ENCODE measurements around the gene LHX2. TPM values are rescaled to one million over a fixed set of nuclear protein-coding genes. Genes with fewer than 3 reads are reported as not detected.

The LHX2 gene
- total RNA-seq, 1 experiment from 2014 or later, result not detected

DNA sequence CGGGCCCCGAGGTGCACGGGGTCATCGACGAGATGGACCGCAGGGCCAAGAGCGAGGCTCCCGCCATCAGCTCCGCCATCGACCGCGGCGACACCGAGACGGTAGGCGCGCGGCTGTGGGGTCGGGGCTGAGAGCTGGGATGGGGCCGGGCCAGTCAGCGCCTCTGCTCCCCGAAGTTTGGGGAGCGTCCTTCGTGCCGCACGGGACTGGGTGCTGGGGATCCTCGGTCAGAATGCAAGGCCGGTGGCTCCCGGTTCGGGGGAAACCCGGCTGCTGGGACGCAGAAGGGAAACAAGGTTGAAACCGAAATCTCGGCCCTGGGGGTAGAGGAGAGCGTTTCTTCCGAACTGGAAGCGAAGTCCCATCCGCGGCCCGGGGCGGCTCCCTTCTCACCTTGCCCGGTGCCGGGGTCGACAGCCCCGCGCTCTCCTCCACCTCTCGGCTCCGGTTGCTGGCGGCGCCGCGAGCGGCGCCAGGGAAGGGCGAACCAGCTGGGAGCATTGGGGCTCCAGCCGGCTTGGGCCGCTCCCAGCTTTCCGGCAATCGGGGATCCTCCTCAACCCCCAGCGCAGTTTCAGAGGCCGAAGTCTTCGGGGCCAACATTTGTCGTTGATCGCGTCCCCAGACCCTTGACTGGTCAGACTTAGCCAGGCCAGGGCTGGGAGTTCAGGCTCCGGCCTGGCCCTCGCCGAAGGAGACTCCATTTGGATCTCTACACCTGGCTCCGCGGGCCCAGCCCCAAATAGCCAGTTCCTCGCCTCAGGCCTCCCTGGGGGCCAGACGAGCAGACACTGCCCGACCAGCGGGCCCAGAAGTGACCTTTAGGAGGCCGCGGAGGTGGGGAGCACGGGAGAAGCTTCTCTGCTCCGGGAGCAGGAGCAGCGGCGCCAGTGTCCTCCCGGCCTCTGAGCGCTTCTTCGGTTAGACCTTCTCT is 1.1 kb downstream of the LHX2 start:
- Mint-ChIP-seq H3K4me1 (peaks cover 33 to 56% of the 10 kb centered on the region in 2 experiments), H3K27me3 (ENCODE audit: low read depth) (peaks cover 98% of the 10 kb centered on the region), H3K36me3 (ENCODE audit: insufficient read depth in 1 of 3, low read depth in 3 of 3) (no peaks in the 10 kb centered on the region; a peak in 3 of 7 replicates), H3K27ac (no peak overlapping the region), H3K9me3 (peaks cover 2 to 4% of the 10 kb centered on the region in 2 experiments; a peak in 1 of 5 replicates), H3K4me3 (peak overlapping the region in 1 of 2 experiments; percentile 73; a peak in 3 of 5 replicates)
- Histone ChIP-seq H2BK20ac (ENCODE audit: low read depth, low read length, poor library complexity, severe bottlenecking) (no peak overlapping the region), H4K8ac (replicated peaks; ENCODE audit: insufficient read length, low read depth, low read length) (no peak overlapping the region), H3K27ac (ENCODE audit: insufficient read length, low read depth, low read length) (no peak overlapping the region), H2BK15ac (ENCODE audit: low read depth, low read length) (no peak overlapping the region; the same call in 1 of the 2 replicates), H3K14ac (ENCODE audit: insufficient read depth, low read length) (peak overlapping the region; percentile 19; the same call in 1 of the 2 replicates), H2AFZ (ENCODE audit: low read length) (no peak overlapping the region), H4K20me1 (ENCODE audit: control insufficient read depth, insufficient read depth, insufficient read length) (peaks cover 3% of the 10 kb centered on the region), H3K9me3 (ENCODE audit: control insufficient read depth, low read depth, low read length) (no peaks in the 10 kb centered on the region), H3K9ac (ENCODE audit: extremely low read depth, insufficient read length, low read length) (no peak overlapping the region), H4K91ac (ENCODE audit: insufficient read length, low read depth, low read length) (no peak overlapping the region), H3K79me1 (ENCODE audit: insufficient read depth, low read depth, low read length, poor library complexity, severe bottlenecking) (no peaks in the 10 kb centered on the region), H3K23me2 (ENCODE audit: insufficient read length, low read depth, low read length, poor library complexity, severe bottlenecking) (peaks cover 14% of the 10 kb centered on the region), H4K5ac (ENCODE audit: insufficient read length, low read depth, low read length) (no peak overlapping the region), H2BK12ac (ENCODE audit: insufficient read length, low read depth, low read length) (no peak overlapping the region), H3K4me1 (ENCODE audit: insufficient read depth, low read length) (peaks cover 6% of the 10 kb centered on the region; the same call in 1 of the 2 replicates), H3T11ph (ENCODE audit: low read length) (no peak overlapping the region), H3K18ac (ENCODE audit: insufficient read length, low read depth, low read length) (peak overlapping the region; percentile 8), H3K4ac (ENCODE audit: low read depth, low read length) (no peak overlapping the region), H3K23ac (ENCODE audit: insufficient read length, low read depth, low read length) (no peak overlapping the region), H3K4me2 (ENCODE audit: insufficient read depth, insufficient read length, low read length) (peak overlapping the region; percentile 15), H3K27me3 (ENCODE audit: insufficient read depth, low read length) (peaks cover 88% of the 10 kb centered on the region), H2BK120ac (ENCODE audit: low read depth, low read length, poor library complexity, severe bottlenecking) (no peak overlapping the region), H3K79me2 (ENCODE audit: insufficient read depth, low read length) (no peaks in the 10 kb centered on the region), H2BK5ac (ENCODE audit: insufficient read length, low read length) (no peak overlapping the region), H2AK5ac (ENCODE audit: insufficient read length, low read length) (no peak overlapping the region), H3K56ac (ENCODE audit: insufficient read length, low read depth, low read length) (no peak overlapping the region)
- no CpG with 5 or more reads among the region's 83 CpGs for WGBS (ENCODE audit: extremely low coverage, insufficient read length, low lambda C conversion rate)
- TF ChIP-seq, protein P1, sequence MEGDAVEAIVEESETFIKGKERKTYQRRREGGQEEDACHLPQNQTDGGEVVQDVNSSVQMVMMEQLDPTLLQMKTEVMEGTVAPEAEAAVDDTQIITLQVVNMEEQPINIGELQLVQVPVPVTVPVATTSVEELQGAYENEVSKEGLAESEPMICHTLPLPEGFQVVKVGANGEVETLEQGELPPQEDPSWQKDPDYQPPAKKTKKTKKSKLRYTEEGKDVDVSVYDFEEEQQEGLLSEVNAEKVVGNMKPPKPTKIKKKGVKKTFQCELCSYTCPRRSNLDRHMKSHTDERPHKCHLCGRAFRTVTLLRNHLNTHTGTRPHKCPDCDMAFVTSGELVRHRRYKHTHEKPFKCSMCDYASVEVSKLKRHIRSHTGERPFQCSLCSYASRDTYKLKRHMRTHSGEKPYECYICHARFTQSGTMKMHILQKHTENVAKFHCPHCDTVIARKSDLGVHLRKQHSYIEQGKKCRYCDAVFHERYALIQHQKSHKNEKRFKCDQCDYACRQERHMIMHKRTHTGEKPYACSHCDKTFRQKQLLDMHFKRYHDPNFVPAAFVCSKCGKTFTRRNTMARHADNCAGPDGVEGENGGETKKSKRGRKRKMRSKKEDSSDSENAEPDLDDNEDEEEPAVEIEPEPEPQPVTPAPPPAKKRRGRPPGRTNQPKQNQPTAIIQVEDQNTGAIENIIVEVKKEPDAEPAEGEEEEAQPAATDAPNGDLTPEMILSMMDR (conservative IDR thresholded peaks at IDR 0.05), result no peak
- peak; percentile 44 for DNase-seq

Measured in H9 (cell line).